Measurements from ENCODE around the gene LILRB5.
"Not testable (repeated sequence)": the region's sequence is repeated elsewhere in the genome, so short reads cannot be mapped to it uniquely, and the experiment has no call there.

- not testable (repeated sequence) for TF ChIP-seq CTCF (IDR thresholded peaks at IDR 0.05); EZH2 (IDR thresholded peaks at IDR 0.05; ENCODE audit: borderline replicate concordance, insufficient read depth, low read depth, low read length, poor library complexity, severe bottlenecking)
Observed at GRCh38 chr19:54280025-54280424, 23.0 kb upstream of the LILRB5 start.

Data from B cell (primary cell).